Measurements from ENCODE around the gene CES2.

The CES2 gene

GRCh38 chr16:66903544-66904427 lies 31.5 kb upstream of the CES2 start:
- DNase-seq (ENCODE audit: low read depth in 2 of 2): no peak

DNA sequence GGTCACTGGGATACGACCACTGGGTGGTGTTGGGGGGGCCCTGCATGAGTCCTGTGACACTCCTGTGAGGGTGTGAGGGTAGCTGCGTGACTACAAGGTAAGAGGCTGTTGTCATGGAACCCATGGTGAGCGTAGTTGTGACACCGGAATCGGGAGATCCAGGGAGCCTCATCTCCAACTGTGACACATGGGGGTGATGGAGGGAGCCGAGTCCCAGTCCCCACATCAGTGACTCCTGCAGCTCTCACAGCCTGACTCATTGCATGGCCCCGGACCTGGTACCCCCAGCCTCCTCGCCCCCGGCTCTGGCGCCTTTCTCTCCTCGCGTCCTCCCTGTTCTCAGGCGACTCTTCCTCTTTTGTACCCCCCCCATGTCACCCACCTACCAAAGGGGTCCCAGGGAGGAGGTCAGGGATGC lies 30.9 kb upstream of the CES2 start:
- no peak for DNase-seq (ENCODE audit: low read depth in 2 of 2)

DNA sequence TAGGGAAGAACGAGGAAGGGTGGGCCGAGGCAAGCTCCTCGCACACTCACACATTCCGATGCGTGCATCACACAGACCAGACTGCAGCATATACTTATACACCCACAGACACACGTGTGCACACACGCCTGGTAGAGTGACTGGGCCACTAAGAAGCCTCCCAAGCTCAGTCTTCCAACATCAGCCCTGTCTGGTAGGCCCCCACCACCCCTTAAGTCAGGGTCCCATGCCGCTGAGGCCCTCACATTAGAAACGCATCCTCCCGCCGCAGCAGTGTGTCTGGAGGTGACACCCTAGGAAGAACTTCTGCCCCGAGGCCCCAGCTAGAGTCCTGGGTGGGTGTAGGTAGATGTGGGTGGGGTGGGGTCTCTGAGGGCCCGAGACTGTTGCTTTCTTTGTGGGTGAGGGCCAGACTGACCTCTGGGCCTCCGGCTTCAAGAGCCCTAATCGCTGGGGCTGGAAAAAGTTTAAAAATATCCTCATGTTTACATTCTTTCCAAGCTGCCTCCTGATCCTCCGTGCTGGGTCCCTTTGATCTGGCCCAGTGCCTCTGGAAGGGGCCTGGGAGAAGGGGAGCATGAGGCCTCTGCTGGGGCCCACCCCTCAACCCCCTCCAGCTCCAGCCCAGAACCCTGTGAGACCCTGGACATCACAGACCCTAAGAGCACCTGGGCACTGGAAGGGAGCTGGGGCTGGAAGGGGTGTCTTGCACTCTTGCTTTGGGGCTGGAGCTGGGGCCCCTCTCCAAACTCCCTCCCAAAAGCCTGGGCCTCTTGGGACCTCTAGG lies 30.3 kb upstream of the CES2 start:
- no peak for DNase-seq (ENCODE audit: low read depth in 2 of 2)

GRCh38 chr16:66905633-66906539 lies 29.4 kb upstream of the CES2 start:
- no peak for DNase-seq (ENCODE audit: low read depth in 2 of 2)

DNA sequence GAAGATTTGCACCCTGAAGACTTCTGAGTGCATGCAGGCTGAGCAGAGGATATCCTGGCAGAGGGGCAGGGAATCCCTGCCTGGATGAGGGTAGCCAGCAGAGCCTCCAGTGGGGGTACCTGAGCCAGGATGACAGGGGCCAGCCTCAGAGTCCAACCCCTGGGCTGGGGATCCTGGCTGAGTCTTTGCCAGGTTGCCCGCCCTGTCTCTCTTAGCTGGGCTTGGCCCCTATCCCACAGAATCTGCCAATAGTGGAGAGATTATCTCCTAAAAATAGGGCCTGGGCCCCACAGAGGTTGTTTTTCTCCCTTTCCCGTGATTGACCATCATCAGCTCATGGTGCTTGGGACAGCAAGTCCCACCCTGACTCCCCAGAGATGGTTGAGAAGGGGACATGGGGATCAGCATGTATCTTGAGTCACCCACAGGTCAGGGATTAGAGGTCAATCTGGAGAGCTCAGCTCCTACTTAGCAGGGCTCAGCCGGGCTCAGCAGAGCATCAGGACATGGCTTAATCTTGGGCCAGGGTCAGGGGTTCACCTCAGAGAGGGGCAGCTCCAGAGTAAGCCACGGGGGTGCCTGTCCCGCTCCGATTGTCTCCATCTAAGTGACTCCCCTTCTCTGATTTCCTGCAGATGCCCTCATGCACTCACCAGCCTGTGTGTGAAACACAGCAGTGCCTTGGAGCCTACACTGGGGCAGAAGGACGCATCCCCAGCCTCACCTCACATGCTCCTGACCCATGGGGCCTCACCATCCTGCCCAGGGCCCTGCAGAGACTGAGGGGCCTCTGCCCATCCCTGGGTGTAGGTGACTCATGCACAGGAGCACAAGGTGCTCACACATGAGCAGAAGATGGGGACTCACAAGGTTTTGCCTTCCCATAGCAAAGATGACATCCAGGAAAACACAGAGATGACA lies 28.1 kb upstream of the CES2 start:
- DNase-seq (ENCODE audit: low read depth in 2 of 2): no peak

DNA sequence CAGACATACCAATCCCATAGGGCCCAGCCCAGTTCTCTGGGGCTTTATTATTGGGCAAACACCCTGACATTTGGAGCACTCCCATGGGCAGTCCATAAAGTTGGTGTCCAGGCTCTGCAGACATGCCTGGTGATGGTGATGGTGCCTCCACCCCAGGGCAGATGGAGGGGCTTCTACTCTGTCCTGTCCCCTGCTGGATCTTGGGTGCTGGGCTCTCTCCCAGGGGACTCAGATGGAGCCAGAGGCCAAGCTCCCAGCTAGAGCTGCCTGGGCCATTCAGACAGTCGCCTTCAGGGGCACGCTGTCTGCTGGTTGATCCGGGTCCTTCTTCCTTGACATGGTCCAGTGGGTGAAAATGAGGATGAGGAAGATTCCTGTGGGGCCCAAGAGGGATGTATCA lies 27.2 kb upstream of the CES2 start:
- DNase-seq (ENCODE audit: low read depth in 2 of 2): no peak

GRCh38 chr16:66908762-66909559 lies 26.4 kb upstream of the CES2 start:
- no peak for DNase-seq (ENCODE audit: low read depth in 2 of 2)

DNA sequence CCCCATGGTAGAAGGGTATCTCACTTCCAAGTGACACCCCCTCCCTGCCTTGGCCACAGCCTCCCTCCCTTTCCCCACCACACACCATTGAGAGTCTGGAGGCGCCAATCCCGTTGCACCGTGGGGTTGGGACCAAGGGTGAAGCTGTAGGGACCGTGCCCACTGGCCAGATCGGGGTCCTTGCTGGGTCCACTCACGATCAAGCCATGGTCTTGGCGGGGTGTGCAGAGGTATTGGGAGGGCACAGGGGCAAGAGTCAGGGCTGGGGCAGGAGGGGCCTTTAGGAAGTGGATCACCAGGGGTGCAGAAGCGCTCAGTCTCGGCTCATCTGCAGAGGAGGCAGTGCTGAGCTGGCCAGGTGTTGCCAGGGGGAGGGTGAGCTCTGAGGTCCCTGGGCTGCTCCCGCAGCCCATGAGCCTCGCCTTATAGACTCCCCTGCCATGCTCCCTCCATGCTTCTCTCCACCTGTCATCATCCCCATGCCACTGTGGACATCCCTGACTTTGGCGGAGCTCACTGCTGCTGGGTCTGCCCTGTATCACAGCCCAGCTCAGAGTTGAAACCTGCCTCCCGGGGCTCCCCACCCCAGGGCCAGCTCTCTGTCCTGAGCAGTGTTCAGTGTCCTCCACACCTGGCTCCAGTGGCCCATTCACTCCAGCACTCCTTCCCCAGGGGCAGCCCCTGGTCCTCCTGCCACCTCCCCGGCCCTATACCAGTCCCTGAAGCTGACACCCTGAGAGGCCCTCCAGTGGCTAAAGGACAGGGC lies 25.0 kb upstream of the CES2 start:
- no peak for DNase-seq (ENCODE audit: low read depth in 2 of 2)

DNA sequence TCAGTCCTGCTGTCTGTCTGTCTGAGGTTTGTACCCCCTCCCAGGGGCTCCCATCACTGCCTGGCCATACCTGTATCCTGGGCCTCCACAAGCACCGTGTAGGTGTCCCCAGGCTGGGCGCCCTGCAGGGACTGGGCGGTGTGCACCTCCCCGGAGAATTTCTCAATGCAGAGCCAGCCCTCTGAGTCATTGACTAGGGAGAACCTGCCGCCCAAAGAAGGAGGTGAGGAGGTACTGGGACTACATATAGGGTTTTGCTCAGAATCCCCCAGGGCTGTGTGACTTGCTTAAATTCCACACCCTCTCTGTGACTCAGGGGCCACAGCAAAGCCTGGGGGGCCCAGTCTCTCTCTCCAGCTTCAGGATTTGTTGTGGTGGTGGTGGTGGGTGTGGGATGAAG lies 24.2 kb upstream of the CES2 start:
- no peak for DNase-seq (ENCODE audit: low read depth in 2 of 2)

GRCh38 chr16:66911801-66912200 lies 23.5 kb upstream of the CES2 start:
- no peak for DNase-seq (ENCODE audit: low read depth in 2 of 2)

GRCh38 chr16:66913081-66913480 lies 22.2 kb upstream of the CES2 start:
- no peak for DNase-seq (ENCODE audit: low read depth in 2 of 2)

- no peak for DNase-seq (ENCODE audit: low read depth in 2 of 2)
Observed at GRCh38 chr16:66913711-66914110, 21.6 kb upstream of the CES2 start.

DNA sequence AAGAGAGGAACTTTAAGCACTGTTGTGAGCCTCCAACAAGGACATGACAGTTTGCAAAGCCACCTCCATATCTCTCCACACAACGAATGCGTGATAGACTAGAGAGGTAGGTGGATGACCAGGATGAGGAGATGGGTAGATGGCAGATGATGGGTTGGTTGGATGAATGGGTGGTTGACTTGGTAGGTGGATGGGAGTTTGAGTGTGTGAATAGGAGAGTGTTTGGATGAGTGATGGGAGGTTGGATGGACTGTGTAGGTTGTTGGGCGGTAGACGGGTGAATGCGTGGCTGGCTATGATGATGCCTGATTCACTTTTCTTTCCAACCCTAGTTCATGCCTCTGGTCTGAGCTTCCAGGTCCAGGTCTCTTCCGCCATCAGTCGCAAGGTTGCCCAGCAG lies 20.8 kb upstream of the CES2 start:
- DNase-seq (ENCODE audit: low read depth in 2 of 2): no peak

GRCh38 chr16:66915041-66915440 lies 20.3 kb upstream of the CES2 start:
- no peak for DNase-seq (ENCODE audit: low read depth in 2 of 2)

GRCh38 chr16:66916518-66916917 lies 18.8 kb upstream of the CES2 start:
- no peak for DNase-seq (ENCODE audit: low read depth in 2 of 2)

GRCh38 chr16:66917741-66918140 lies 17.6 kb upstream of the CES2 start:
- DNase-seq (ENCODE audit: low read depth in 2 of 2): no peak

DNA sequence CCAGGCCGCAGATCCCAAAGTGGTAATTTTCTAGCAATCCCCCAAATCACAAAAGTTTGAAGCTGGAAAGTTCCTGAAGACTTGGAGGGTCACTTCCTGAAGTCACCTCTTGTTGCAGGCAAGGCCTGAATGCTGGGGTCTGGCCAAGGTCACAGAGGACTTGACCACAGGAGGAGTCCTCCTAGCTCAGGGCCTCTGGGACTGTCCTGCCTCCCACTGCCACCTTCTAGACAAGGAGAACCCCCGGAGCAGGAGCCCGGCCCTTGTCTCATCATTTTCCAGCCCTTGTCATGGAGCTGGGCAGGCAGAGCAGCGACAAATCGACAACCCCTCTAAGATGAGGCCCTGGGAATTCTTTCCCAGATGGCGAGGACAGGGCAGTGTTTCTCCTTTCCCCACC lies 17.0 kb upstream of the CES2 start:
- DNase-seq (ENCODE audit: low read depth in 2 of 2): no peak

GRCh38 chr16:66918803-66919568 lies 16.3 kb upstream of the CES2 start, which contains the start of gene CDH16:
Gene CDH16, minus strand, starts transcription at chr16:66918885. Its CDS starts 820 bp downstream, at chr16:66918065.
- no peak for DNase-seq (ENCODE audit: low read depth in 2 of 2)
